GM18867 (cell line): ENCODE measurements around the gene ABCA2.
"Not testable (repeated sequence)": the region's sequence is repeated elsewhere in the genome, so short reads cannot be mapped to it uniquely, and the experiment has no call there.

Experiments used
- ATAC-seq: cut with Tn5 transposase; IDR thresholded peaks from one replicate; pipeline ENCODE4 v1.9.1; 2021; ENCODE audit warnings: mild to moderate bottlenecking, moderate library complexity; ENCODE audit not compliant: unreplicated experiment

ABCA2 gene

DNA sequence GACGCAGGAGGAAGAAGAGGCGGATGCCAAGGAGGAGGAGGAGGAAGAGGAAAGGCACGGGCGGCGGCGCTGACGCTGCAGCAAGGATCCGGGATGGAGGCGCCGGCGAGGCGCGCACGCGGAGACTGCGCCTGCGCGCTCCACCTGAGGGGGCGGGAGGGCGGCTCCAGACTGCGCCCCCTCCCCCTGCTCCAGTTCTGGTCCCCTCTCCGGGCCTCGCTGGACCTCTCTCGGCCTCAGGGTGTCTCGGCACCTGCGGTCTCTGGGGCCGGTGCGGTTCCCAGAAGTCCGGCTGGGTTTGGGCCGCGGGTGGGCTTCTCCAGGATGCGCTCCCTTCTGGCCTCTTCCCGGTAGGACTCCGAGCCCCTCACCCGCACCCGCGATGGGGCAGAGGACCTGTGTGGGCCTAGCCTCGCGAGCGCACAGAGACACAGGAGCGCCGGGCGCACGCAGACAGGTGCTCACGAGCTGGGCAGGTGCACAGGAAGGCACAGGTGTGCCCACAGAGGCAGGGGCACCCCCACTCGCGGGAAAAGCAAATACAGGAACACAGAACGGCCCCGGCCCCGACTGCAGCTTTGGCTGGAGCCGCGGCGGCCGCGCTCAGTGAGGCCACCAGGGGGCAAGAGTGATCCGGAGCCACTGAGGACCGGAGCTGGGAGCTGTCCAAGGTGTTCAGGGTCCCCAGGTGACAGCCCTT is 18.2 kb upstream of the ABCA2 start, which contains the start of gene NPDC1:
Gene NPDC1, minus strand, starts transcription at position 90 of the 700 bp plus-strand sequence. CDS start 188 bp downstream, outside the sequence.
- peak; percentile 41 for ATAC-seq

DNA sequence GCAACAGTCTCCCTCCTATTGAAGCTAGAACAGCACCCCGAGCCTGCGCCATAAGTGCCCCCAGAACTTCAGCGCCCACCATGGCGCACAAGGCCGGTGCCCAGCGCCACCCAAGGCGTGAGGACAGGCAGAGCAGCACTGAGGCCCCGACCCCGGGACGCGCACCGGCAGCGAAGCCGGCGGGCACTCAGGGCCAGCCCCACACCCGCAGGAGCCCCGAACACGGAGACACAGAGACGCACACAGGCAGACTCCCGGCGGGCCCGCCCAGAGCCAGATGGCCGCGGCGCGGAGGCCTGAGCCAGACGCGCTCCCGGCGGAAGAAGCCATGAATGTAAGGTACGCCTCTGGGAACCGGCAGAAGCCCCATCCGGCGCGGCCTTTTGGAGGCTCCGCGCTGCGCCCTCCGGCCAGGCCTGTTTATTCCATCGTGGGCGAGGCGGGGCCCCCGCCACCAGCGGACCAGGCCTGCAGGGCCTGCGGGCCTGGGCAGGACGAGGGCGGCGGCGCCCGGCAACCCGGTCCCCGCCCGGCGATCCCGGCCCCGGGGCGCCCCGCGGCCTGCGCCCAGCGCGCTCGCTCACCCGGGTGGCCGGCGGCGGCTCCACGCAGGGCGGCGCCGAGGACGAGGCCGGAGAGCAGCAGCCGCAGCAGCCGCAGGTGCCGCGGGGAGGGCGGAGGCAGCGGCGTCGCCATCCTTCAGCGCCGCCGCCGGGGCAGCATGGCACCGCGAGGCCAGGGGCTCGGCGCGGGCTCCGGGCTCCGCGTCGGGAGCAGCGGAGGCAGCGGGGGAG is 17.5 kb upstream of the ABCA2 start:
- ATAC-seq = no peak

DNA sequence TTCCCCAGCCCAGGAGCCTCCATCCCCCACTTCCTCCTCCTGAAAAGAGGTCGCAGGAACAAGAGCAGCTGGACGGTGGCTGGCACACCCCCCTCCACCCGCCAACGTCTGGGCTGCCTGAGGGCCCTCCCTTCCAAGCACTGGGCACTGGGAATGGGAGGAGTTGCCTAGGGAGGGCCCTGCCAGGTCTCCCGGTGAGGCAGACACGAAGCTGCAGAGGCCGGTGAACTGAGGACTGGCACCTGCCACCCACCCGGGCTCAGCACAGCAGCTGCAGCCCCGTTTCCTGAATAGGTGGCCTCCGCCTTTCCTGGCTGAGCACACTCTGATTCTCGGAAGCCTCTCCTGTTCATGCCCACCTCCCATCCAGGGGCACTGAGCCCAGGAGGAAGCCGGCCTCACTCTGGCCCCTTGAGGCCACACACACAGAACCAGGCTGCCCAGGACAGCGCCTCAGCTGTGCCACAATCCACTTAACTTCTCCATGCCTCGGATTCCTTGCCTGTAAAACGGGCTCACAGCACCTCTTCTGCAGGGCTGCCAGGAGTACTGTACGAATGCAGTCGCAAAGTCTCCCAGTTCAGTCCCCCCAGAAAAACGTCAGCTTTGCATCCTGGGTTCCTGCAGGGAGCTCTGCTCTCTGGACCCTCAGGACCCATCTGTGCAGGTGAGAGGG is 16.6 kb upstream of the ABCA2 start:
- no peak for ATAC-seq

DNA sequence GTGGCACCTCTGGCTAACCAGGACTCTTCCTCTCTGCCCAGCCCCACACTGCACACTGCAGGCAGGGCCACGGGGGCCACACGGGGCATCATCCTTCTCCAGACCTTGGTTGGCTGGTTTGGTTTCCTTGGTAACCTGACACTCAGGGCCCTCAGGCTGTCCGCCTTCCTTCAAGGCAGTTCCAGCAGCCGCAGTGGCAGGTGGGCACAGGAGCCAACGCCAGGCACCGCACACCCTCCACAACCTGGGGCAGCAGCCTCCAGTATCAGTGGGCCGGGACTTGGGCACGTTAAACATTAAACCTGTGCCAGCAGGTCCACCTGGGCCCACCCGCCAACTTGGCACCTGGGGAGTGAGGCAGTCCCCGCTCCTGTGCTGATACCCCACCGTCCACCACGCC is 16.0 kb upstream of the ABCA2 start:
- ATAC-seq = no peak

DNA sequence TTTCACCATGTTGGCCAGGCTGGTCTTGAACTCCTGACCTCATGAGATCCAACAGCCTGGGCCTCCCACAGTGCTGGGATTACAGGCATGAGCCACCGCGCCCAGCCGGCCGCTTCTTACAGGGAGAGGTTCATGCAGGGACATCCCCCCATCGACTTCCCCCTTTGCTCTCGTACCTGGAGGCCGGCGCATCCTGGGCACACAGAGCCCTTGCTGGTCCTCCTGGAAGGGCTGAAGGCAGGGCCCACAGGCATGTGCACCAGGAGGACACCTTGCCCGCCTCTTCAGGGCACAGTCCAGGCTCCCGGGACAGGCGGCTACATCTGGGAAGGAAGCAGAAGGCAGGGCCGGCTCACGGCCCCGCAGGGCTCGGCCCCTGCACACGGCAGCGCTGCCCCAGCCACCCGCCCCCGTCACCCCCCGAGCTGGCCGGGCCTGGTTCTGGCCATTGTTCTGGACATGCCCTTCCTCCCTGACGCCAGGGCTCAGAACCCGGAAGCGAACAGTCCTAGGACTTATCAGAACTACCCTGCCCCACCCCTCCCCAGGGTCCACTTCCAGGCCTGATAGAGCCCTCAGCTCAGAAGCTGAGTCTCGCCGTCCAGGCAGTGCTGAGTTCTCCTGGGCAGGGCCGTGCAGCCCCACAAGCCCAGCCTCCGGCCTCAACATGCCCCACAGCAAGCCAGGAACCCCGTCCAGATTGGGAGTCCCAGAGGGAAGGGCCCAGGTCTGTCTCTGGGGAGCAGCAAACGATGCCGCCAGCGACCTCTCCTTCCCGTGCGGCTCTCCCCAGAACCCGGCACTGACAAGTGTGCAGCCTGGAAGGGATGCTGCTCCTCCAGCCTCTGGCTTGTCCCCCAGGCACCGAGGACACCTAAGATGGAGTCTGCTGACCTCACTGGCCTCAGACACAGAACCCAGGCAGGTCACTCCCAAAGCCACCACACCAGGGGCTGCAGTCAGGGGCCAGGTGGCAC is 15.0 kb upstream of the ABCA2 start:
- ATAC-seq = no peak

GRCh38 chr9:137041124-137041523 is 13.1 kb upstream of the ABCA2 start:
- no peak for ATAC-seq

- ATAC-seq = no peak
Measured at GRCh38 chr9:137040568-137040967, 12.5 kb upstream of the ABCA2 start.

DNA sequence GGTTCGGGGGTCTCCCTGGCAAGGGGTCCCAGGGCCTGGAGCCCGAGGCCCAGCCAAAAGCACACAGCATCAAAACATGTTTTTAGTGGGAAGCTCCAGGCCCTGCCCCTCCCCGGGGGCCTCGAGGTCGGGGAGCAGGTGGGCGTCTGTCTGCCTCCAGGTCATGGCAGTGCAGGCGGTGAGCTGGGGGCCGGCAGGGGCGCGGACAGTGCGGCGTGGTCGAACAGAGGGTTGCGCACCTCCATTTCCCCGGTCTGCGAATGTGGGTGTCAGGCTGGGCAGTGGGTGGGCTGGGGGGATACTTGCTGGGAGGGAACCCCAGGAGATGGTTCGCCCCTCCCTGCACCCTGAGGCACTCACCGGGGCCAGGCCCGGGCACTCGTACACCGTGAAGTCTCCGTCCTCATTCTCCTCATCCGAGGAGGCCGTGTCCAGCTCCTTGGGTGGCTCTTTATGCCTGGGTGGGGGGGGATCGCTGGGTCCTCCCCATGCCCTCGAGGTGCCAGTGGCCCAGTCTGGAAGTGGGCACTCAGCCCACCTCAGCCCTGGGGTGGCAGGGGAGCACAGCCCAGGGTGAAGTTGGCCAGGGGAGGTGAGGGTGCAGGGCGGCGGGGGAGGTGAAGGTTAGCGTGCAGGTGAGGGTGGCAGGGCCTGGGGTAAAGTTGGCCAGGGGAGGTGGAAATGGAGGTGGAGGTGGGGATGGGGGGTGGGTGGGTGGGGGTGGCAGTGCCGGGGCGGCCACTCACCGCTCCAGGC is 11.8 kb upstream of the ABCA2 start:
- no peak for ATAC-seq

- ATAC-seq = no peak
Measured at GRCh38 chr9:137038916-137039315, 10.9 kb upstream of the ABCA2 start.

DNA sequence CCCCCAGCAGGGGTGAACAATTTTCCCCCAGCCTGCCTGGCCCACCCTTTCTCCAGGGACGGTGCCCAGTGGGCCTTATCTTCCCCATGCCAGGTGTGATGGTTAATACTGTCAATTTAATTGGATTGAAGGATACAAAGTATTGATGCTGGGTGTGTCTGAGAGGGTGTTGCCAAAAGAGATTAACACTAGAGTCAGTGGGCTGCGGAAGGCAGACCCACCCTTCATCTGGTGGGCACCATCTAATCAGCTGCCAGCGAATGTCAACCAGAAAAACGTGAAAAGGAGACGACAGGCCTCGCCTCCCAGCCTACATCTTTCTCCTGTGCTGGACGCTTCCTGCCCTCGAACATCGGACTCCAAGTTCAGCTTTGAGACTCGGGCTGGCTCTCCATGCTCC is 9.4 kb upstream of the ABCA2 start:
- ATAC-seq = no peak

GRCh38 chr9:137037035-137037434 is 9.0 kb upstream of the ABCA2 start:
- no peak for ATAC-seq

GRCh38 chr9:137035937-137036336 is 7.9 kb upstream of the ABCA2 start:
- ATAC-seq = no peak

- ATAC-seq = no peak
Measured at GRCh38 chr9:137035507-137035834, 7.4 kb upstream of the ABCA2 start.

DNA sequence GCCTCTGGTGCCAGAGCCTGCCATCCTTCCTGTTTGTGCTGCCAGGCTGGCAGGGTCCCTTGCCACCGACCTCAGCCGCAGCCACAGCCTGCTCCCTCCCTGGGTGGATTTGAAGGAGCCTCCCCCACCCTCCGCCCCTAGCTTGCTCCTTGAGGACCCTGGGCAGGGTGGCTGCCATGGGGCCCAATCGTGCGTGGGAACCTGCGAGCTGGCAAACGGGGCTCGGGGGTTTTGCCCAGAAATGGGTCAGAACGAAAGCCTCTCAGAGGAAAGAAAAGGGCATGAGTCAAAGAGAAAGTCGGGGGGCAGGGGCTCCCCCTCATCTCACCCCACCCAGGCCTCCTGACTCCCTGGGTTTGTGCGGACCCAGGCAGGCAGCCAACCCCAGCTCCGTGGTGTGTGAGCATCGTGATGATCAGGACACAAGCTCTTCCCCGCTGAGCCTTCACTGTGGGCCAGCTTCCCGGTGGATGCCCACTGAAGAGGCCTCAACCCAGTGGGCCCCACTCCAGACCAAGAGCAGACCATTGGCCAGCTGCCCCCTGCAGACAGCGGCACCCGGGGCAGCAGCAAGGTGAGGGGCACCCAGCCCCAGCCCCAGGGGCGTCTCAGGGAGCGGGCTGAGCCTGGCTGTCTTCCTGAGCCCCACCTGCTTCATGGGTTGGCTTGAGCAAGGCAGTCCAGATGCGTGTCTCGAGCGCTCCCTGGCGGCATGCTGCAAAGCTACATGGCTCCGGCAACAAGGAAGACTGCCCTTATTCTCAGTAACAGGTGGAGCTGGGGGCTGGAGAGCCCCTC is 6.9 kb upstream of the ABCA2 start:
- peak; percentile 52 for ATAC-seq

DNA sequence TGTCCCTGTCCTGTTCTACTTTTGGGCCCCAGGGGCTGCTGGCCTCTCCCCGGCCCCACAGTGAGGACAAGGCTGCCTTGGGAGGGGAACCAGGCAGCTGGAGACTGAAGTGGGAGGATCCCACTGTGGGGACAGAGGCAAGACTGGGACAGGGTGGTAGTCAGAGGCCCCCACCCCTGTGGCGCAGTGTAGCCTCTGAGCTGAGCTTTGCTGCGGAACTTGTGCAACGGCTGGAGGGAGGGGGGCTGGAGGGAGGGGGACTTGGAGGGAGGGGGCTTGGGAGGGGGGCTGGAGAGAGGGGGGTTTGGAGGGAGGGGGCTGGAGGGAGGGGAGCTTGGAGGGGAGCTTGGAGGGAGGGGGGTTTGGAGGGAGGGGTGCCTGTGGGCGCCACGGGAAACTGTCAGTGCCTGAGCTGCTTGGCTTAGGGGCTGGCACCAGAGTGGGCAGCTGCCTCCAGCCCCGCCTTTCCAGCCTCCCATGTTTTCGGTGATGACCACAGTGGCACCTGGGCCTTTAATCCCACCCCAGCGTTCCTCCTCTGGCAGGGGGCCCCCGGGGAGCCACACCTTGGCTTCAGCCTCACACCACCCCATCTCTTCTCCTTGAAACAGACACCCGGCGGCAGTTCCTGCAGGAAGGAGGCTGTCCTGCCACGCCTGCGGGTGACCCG is 6.1 kb upstream of the ABCA2 start:
- ATAC-seq = no peak

GRCh38 chr9:137033481-137033880 is 5.4 kb upstream of the ABCA2 start:
- not testable (repeated sequence) for ATAC-seq

DNA sequence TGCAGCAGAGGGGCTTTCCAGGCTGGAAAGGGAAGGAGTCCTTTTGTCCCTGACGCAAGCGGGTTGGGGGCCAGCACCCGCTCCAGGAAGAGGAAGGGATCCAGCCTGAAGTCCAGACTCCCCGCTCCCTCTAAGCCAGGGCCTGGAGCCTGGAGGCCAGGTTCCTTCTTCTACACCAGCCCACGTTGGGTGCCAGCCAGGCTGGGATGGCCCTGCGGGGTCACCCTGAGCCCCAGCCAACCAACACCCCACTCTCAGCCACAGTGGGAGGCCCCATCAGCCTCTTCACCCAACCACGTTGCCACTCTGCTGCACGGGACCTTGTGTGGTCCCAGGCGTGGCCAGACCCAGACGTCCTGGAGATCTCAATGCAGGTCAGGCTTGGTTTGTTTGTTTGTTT is 4.8 kb upstream of the ABCA2 start:
- ATAC-seq = no peak

DNA sequence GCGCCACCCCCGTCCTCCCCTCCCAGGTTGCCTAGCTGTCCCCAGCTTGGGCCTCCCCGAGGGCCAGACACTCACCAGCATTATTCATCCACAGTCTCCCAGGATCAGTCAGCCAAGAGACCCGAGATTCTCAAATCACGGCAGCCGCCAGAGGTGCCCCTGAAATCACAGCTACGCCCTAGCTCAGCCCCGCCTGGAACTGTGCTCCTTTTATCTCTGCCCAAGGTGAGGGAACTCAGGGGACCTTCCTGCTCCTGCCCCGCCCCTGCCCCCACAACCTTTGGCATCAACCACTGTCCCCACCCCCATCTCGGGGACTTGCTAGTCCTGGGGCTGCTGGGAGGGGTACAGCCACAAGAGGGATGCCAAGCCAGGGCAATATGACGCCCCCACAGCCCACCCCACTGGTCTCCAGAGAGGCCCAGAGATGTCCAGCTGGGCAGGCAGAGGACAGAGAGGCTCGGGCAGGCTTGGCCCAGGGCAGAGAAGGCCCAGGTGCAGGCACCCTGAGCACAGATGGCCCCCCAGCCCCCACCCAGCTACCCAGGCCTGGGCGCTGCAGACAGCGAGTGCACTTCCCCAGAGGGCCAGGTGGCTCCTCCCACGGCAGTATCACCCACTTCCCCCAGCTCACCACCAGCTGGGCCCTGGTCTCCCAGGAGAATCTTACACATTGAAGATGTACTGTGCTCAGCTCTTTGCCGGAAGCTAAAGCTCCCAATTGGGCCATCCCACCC is 4.0 kb upstream of the ABCA2 start, which contains the start of gene FUT7:
Gene FUT7, minus strand, starts transcription at position 185 of the 737 bp plus-strand sequence. Its CDS starts 97 bp downstream, at position 88.
- no peak for ATAC-seq
